ENCODE data around the gene DNAH17. TPM values are rescaled to one million over a fixed set of nuclear protein-coding genes. Genes with fewer than 3 reads are reported as not detected.

DNAH17 gene
- total RNA-seq, 1 donor from 2014 or later: not detected

GRCh38 chr17:78572239-78573205 is 4.7 kb downstream of the DNAH17 start:
- DNase-seq: peak; percentile 13

- no peak for DNase-seq
Measured at GRCh38 chr17:78571329-78571728, 5.9 kb downstream of the DNAH17 start.

GRCh38 chr17:78568494-78569115 is 8.6 kb downstream of the DNAH17 start:
- no peak for DNase-seq

- DNase-seq: no peak
Measured at GRCh38 chr17:78567991-78568390, 9.2 kb downstream of the DNAH17 start.

GRCh38 chr17:78566947-78567346 is 10.2 kb downstream of the DNAH17 start:
- no peak for DNase-seq

GRCh38 chr17:78563189-78564145 is 13.7 kb downstream of the DNAH17 start:
- DNase-seq: peak; percentile 50

- no peak for DNase-seq
Measured at GRCh38 chr17:78562734-78563133, 14.5 kb downstream of the DNAH17 start.

- DNase-seq: peak; percentile 38
Measured at GRCh38 chr17:78561166-78561565, 16.0 kb downstream of the DNAH17 start.

GRCh38 chr17:78560731-78561130 is 16.5 kb downstream of the DNAH17 start:
- DNase-seq: no peak

- no peak for DNase-seq
Measured at GRCh38 chr17:78559749-78560368, 17.3 kb downstream of the DNAH17 start.

- DNase-seq: no peak
Measured at GRCh38 chr17:78558989-78559388, 18.2 kb downstream of the DNAH17 start.

GRCh38 chr17:78558181-78558850 is 18.9 kb downstream of the DNAH17 start:
- DNase-seq: no peak

- DNase-seq: peak; percentile 36
Measured at GRCh38 chr17:78557598-78558039, 19.6 kb downstream of the DNAH17 start.

GRCh38 chr17:78556812-78557211 is 20.4 kb downstream of the DNAH17 start:
- no peak for DNase-seq

- peak; percentile 61 for DNase-seq
Measured at GRCh38 chr17:78555746-78556401, 21.3 kb downstream of the DNAH17 start.

- no peak for DNase-seq
Measured at GRCh38 chr17:78550464-78550863, 26.7 kb downstream of the DNAH17 start.

GRCh38 chr17:78548725-78549124 is 28.5 kb downstream of the DNAH17 start:
- DNase-seq: no peak

GRCh38 chr17:78547035-78547434 is 30.2 kb downstream of the DNAH17 start:
- no peak for DNase-seq

GRCh38 chr17:78546476-78546875 is 30.7 kb downstream of the DNAH17 start:
- DNase-seq: no peak

Measured in tongue (tissue), 2 donors.